Kidney glomerular epithelial cell (primary cell): ENCODE results near the gene RPL13.

Experiments used
- DNase-seq: peaks from one replicate; lab custom pipeline; 2025; lab: John Stamatoyannopoulos, UW

The RPL13 gene

GRCh38 chr16:89545044-89545830 is 15.2 kb upstream of the RPL13 start:
- no peak for DNase-seq

GRCh38 chr16:89545831-89546574 is 14.5 kb upstream of the RPL13 start:
- DNase-seq, result no peak

GRCh38 chr16:89546781-89547180 is 13.7 kb upstream of the RPL13 start:
- DNase-seq, result no peak

- DNase-seq, result no peak
Observed at GRCh38 chr16:89547291-89547690, 13.2 kb upstream of the RPL13 start.

- no peak for DNase-seq
Observed at GRCh38 chr16:89547860-89548259, 12.6 kb upstream of the RPL13 start.

- no peak for DNase-seq
Observed at GRCh38 chr16:89548344-89549006, 12.0 kb upstream of the RPL13 start.

- no peak for DNase-seq
Observed at GRCh38 chr16:89549007-89549700, 11.3 kb upstream of the RPL13 start.

- no peak for DNase-seq
Observed at GRCh38 chr16:89550421-89551007, 10.0 kb upstream of the RPL13 start.

- no peak for DNase-seq
Observed at GRCh38 chr16:89552329-89552728, 8.2 kb upstream of the RPL13 start.

- no peak for DNase-seq
Observed at GRCh38 chr16:89552913-89553312, 7.6 kb upstream of the RPL13 start.

GRCh38 chr16:89553733-89554132 is 6.7 kb upstream of the RPL13 start:
- DNase-seq, result no peak

GRCh38 chr16:89554343-89554742 is 6.1 kb upstream of the RPL13 start:
- no peak for DNase-seq

GRCh38 chr16:89555265-89555664 is 5.2 kb upstream of the RPL13 start:
- no peak for DNase-seq

GRCh38 chr16:89555780-89556179 is 4.7 kb upstream of the RPL13 start:
- no peak for DNase-seq

GRCh38 chr16:89556750-89557689 is 3.5 kb upstream of the RPL13 start:
- DNase-seq, result peak; percentile 60

- DNase-seq, result no peak
Observed at GRCh38 chr16:89557690-89558490, 2.6 kb upstream of the RPL13 start.

- DNase-seq, result no peak
Observed at GRCh38 chr16:89561142-89561883, 831 bp downstream of the RPL13 start.

- no peak for DNase-seq
Observed at GRCh38 chr16:89561884-89562599, 1.6 kb downstream of the RPL13 start.

GRCh38 chr16:89562939-89563338 is 2.5 kb downstream of the RPL13 start:
- DNase-seq, result no peak
